ENCODE data around the gene CRHBP.
"Not testable (repeated sequence)": the region's sequence is repeated elsewhere in the genome, so short reads cannot be mapped to it uniquely, and the experiment has no call there.

CRHBP gene

GRCh38 chr5:76958991-76959767, 6.3 kb downstream of the CRHBP start:
- DNase-seq (ENCODE audit: low read depth in 1 of 2, low spot score in 1 of 2) = no peak

GRCh38 chr5:76960004-76960625, 7.3 kb downstream of the CRHBP start:
- no peak for DNase-seq (ENCODE audit: low read depth in 1 of 2, low spot score in 1 of 2)

DNA sequence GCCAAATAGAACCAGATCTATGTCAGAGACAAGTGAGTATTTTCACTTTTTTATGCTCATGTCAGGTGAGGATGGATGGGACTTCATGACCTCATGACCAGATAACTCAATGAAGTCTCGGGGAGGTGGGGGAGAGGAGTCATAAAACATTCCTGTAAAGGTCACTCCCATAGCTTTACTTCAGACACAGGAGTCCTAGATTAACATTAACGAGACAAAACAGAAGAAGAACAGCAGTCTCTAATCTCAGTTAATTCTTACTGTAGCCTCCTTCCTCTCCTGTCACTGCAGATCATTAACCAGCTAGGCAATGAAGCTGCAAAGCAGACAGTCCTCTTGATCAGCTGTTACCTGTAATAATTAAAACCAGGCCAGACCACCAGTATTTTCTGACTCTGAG, 11.2 kb downstream of the CRHBP start:
- no peak for DNase-seq (ENCODE audit: low read depth in 1 of 2, low spot score in 1 of 2)

GRCh38 chr5:76971511-76971910, 18.7 kb downstream of the CRHBP start:
- no peak for DNase-seq (ENCODE audit: low read depth in 1 of 2, low spot score in 1 of 2)

- DNase-seq (ENCODE audit: low read depth in 1 of 2, low spot score in 1 of 2) = no peak
Measured at GRCh38 chr5:76972689-76973088, 19.8 kb downstream of the CRHBP start.

GRCh38 chr5:76974785-76975184, 21.9 kb downstream of the CRHBP start:
- no peak for DNase-seq (ENCODE audit: low read depth in 1 of 2, low spot score in 1 of 2)

DNA sequence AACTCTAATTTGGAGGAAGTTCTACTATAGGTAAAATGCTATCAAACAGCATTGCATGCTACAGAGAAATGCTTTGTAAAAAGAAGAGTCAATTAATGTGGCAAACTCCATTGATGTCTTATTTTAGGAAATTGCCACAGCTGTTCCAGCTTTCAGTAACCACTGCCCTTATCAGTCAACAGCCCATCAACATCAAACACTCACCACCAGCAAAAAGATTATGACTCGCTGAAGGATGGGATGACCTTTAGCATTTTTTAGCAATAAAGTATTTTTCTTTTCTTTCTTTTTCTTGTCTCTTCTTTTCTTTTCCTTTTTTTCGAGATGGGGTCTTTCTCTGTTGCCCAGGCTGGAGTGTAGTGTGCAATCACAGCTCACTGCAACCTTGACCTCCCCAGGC, 26.0 kb downstream of the CRHBP start:
- no peak for DNase-seq (ENCODE audit: low read depth in 1 of 2, low spot score in 1 of 2)

DNA sequence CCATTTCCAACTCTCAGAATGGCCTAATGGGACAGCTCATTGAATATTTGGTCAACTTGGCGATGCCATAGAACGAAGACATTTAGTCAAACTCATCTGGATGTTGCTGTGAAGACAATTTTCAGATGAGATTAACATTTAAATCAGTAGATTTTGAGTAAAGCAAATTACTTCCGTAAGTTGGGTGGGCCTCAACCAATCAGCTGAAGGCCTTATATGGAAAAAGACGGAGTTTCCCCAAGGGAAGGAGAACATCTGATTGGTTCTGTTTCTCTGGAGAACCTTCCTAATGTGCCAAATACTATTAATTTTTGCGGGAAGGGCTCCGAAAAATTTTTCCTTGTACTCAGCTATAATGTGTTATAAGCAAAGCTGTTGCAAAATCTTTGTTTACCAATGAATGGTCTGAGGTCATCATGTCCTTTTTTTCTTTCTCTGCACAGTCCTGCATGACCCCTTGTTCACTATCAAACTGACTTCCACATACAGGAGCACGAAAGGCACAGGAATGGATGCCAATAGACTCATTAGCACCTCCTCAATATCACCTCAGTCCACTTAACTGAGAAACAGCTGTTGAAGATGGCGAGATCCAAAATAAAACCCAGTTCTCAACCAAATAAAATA, 27.8 kb downstream of the CRHBP start:
- no peak for DNase-seq (ENCODE audit: low read depth in 1 of 2, low spot score in 1 of 2)

- DNase-seq (ENCODE audit: low read depth in 1 of 2, low spot score in 1 of 2) = no peak
Measured at GRCh38 chr5:76982450-76982849, 29.6 kb downstream of the CRHBP start.

DNA sequence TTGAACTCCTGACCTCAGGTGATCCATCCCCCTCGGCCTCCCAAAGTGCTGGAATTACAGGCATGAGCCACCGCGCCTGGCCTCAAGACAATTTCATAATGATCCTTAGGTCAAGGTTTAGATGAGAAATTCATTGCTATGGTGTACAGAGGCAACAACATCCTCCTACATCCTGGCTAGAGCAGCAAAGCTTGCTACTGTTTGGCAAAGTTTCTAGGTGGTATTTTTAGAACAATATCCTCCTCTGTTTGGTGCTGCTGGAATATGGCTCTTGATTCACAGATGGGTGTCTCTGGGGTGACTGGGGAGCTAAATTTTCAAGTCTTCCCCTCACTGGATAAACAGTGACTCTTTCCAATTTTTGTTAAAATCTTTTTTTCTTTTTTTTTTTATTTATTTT, 30.6 kb downstream of the CRHBP start:
- no peak for DNase-seq (ENCODE audit: low read depth in 1 of 2, low spot score in 1 of 2)

DNA sequence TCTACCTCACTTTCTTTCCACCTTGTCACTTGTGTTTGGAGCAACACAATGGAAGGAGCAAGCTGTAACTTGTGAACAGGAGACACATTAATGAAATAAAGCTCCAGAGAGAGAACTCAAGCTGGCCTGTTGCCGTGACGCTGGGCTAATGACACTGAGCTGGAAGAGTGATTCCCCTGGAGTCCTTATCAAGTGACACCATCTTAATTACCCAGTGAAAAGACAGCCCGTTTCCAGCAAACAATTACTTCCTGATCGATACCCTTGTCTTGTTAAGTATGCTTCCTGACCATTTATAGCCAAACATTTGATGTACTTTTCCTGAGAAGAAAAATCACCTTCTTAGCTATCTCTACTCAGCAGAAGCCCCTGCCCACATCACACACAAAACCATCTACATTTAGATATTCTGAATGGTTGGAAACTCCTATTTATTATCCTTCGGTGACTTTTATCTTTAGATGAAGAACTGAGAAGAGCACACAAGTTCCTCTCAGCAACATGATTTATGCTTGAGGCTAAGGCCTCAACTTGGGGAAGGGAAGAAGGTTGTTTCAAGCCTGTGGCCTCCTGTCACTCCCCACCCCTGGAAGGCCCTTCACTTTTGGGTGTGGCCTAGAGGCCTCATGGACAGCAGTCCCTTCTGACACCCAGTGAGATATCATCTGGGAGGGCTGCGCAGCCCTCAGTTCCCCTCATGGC, 34.1 kb downstream of the CRHBP start:
- no peak for DNase-seq (ENCODE audit: low read depth in 1 of 2, low spot score in 1 of 2)

GRCh38 chr5:76990899-76991459, 38.1 kb downstream of the CRHBP start:
- DNase-seq (ENCODE audit: low read depth in 1 of 2, low spot score in 1 of 2) = no peak

- DNase-seq (ENCODE audit: low read depth in 1 of 2, low spot score in 1 of 2) = not testable (repeated sequence)
Measured at GRCh38 chr5:76993436-76993835, 40.6 kb downstream of the CRHBP start.

DNA sequence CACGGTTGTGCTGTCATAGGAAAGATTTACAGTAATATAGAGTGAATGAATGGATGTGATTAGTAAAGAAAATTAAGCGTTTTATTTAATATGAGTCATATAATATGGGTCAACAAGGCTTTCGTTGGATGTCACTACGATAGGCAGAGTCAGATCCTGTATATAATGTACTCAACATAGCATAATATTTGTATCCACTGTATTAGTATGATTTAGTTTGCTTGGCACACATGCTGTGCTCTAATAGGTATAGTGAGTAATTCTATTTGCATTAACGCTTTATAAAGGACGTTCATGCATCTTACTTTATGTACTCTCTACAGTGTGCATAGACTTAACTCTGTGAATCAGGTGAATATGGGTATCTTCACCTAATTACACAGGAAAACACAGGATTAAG, 41.5 kb downstream of the CRHBP start:
- no peak for DNase-seq (ENCODE audit: low read depth in 1 of 2, low spot score in 1 of 2)

DNA sequence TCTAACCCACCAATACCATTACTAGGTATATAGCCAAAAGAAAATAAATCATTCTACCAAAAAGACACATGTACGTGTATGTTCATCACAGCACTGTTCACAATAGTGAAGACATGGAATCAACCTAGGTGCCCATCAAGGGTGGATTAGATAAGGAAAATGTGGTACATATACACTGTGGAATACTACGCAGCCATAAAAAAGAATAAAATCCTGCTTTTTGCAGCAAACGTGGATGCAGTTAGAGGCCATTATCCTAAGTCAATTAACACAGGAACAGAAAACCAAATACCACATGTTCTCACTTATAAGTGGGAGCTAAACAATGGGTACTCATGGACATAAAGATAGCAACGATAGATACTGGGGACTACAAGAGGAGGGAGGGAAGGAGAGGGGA, 45.4 kb downstream of the CRHBP start:
- not testable (repeated sequence) for DNase-seq (ENCODE audit: low read depth in 1 of 2, low spot score in 1 of 2)

- no peak for DNase-seq (ENCODE audit: low read depth in 1 of 2, low spot score in 1 of 2)
Measured at GRCh38 chr5:76999451-76999850, 46.6 kb downstream of the CRHBP start.

DNA sequence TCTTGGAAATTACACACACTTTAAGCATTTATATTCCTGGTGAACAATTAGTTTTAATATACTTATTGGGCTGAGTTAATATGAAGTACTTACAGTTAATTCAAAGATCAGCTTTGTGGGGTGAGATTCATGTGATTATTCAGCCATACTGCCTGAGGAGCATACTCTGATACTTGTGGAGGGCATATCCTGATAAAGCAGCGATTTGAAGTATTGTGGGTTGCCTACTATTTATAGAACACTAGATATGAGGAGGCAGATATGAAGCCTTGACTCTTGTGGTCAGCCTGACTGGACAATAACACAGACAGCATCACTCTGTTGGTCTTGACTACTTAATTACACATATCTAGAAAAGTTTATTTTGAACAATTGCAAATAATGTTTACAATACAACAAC, 50.4 kb downstream of the CRHBP start:
- DNase-seq (ENCODE audit: low read depth in 1 of 2, low spot score in 1 of 2) = no peak

GRCh38 chr5:77006124-77006523, 53.3 kb downstream of the CRHBP start:
- no peak for DNase-seq (ENCODE audit: low read depth in 1 of 2, low spot score in 1 of 2)

- DNase-seq (ENCODE audit: low read depth in 1 of 2, low spot score in 1 of 2) = no peak
Measured at GRCh38 chr5:77008413-77008812, 55.6 kb downstream of the CRHBP start.

- no peak for DNase-seq (ENCODE audit: low read depth in 1 of 2, low spot score in 1 of 2)
Measured at GRCh38 chr5:77010243-77010642, 57.4 kb downstream of the CRHBP start.

DNA sequence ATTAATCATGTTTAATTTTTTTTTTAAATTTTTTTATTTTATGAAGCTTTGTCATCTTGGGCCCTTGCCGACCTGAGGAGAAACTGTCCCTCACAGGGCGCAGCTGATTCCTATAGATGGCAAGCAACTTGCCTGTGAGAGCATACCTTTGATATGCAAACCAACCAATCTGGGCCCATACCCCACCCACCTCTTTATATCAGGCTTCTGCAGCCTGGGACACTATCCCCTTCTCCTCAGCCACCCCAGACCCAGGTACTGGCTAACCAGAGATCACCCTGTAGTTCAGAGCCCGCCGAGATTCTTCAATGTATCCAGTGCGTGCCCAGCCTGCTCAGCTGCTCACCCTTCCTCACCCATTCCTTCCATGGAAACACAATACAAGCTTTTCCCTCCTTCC, 58.7 kb downstream of the CRHBP start:
- no peak for DNase-seq (ENCODE audit: low read depth in 1 of 2, low spot score in 1 of 2)

DNA sequence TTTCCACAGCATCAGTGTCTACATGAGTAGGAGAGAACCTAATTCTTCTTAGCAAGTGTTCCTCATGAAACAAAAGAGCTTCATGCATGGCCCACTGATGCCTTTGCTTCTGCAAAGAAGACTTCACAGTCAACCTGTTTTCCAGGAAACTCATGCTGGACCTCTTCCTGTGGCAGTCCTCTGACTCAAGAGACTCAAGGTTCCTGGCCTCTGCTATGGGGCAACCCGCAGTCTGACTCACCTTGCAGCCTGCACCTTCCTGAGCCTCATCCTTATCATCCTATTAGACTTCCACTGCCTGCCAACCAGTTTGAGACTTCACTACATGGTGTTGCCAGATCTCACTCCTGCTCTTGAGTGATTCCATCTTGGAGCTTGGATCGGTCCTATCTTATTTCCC, 59.8 kb downstream of the CRHBP start:
- no peak for DNase-seq (ENCODE audit: low read depth in 1 of 2, low spot score in 1 of 2)
